Panc1 (cell line): ENCODE measurements around the gene MAPK10. TPM values are rescaled to one million over a fixed set of nuclear protein-coding genes. Genes with fewer than 3 reads are reported as not detected.

ENCODE experiments used
- ATAC-seq: fragments of 200-7000 bp; cut with Tn5 transposase; 2 replicates; pipeline ENCODE4 v1.9.1; 2020; ENCODE audit warnings: mild to moderate bottlenecking, moderate library complexity
- BruUV-seq: library from RNA; stranded (reverse); fragments of 400-500 nt; replicated peaks from 2 replicates; lab custom pipeline; 2021; lab: Mats Ljungman, UMichigan
- CTCF ChIA-PET: fragments of 300-600 bp; sonication (Branson Sonifier 250); formaldehyde crosslinking; loops from one replicate; lab custom pipeline; 2022; ENCODE audit warnings: antibody characterized with exemption; lab: Charles Lee
- POLR2A ChIA-PET: fragments of 300-600 bp; sonication (Branson Sonifier 250); formaldehyde crosslinking; loops from one replicate; lab custom pipeline; 2022; ENCODE audit warnings: antibody characterized with exemption; lab: Charles Lee
- DNase-seq: peaks from one replicate; pipeline ENCODE4 v3.0.0-alpha.2; 2010; ENCODE audit warnings: low read depth, low spot score
- H3K27ac ChIP-seq: 2 replicates; pipeline ENCODE4 v1.5.1; 2011; ENCODE audit warnings: mild to moderate bottlenecking, low read length, inconsistent platforms
- H3K27me3 ChIP-seq: fragments of 200-500 bp; sonication (Bioruptor generic); 2 replicates; pipeline ENCODE4 v1.6.0; 2014; ENCODE audit warnings: low read length, inconsistent platforms; ENCODE audit not compliant: control insufficient read depth, insufficient read depth
- H3K36me3 ChIP-seq: fragments of 200-500 bp; sonication (Bioruptor generic); 2 replicates; pipeline ENCODE4 v1.5.1; 2014; ENCODE audit warnings: inconsistent platforms, mild to moderate bottlenecking, low read length, moderate library complexity; ENCODE audit not compliant: control insufficient read depth, insufficient read depth
- H3K4me1 ChIP-seq: 2 replicates; pipeline ENCODE4 v1.5.1; 2011; ENCODE audit warnings: inconsistent platforms, mild to moderate bottlenecking, low read length, moderate library complexity; ENCODE audit not compliant: control insufficient read depth, insufficient read depth
- H3K4me3 ChIP-seq, 2 experiments: 2 replicates each; pipeline ENCODE4 v1.5.1; 2011 to 2012; ENCODE audit warnings: low read depth in 2 of 2, low read length in 2 of 2, mild to moderate bottlenecking in 2 of 2, inconsistent platforms in 1 of 2, moderate library complexity in 1 of 2
- H3K9me3 ChIP-seq: fragments of 200-500 bp; sonication (Bioruptor generic); 2 replicates; pipeline ENCODE4 v1.5.1; 2014; ENCODE audit warnings: low read depth, mild to moderate bottlenecking, inconsistent platforms, low read length, moderate library complexity; ENCODE audit not compliant: control insufficient read depth, insufficient read depth
- CTCF ChIP-seq: fragments of 450-650 bp; IDR thresholded peaks from 2 replicates; pipeline ENCODE4 v1.5.1; 2017; ENCODE audit warnings: mild to moderate bottlenecking
- POLR2AphosphoS5 ChIP-seq: IDR thresholded peaks from 2 replicates; pipeline ENCODE4 v1.6.1; 2012; ENCODE audit warnings: mild to moderate bottlenecking, low read depth, low read length, moderate library complexity
- REST ChIP-seq, 2 experiments: IDR thresholded peaks; 2 replicates each; pipeline ENCODE4 v1.6.1; 2011 to 2012; ENCODE audit warnings: low read depth in 2 of 2, control low read depth in 1 of 2, low read length in 1 of 2, mild to moderate bottlenecking in 1 of 2, moderate library complexity in 1 of 2; ENCODE audit not compliant: insufficient read depth in 1 of 2
- SIN3A ChIP-seq: IDR thresholded peaks from 2 replicates; pipeline ENCODE4 v1.6.1; 2012; ENCODE audit warnings: low read depth, mild to moderate bottlenecking, low read length, moderate library complexity, borderline replicate concordance; ENCODE audit not compliant: insufficient read depth
- TCF7L2 ChIP-seq: IDR thresholded peaks from 2 replicates; pipeline ENCODE4 v1.6.1; 2011; ENCODE audit warnings: mild to moderate bottlenecking, low read depth, low read length, inconsistent platforms
- in situ Hi-C: cut with HindIII; loops from 2 replicates; pipeline ENCODE4 v1.10.0; 2016; ENCODE audit warnings: low sequenced_read_pairs, low pct_unique_long_range_greater_than_20kb
- intact Hi-C: fragments of 100-400 bp; cut with micrococcal nuclease; formaldehyde crosslinking; loops from one replicate; pipeline ENCODE4 v1.10.0; 2022; ENCODE audit not compliant: unreplicated experiment
- total RNA-seq: library from RNA; stranded (reverse); gene quantifications from one replicate; pipeline ENCODE4 v1.2.1, GENCODE V29; 2021; ENCODE audit not compliant: unreplicated experiment

Gene MAPK10
- total RNA-seq, 1 experiment from 2014 or later = 0.85 TPM

GRCh38 chr4:86380181-86380724 is 20.4 kb upstream of the MAPK10 start:
- Histone ChIP-seq H3K4me1 (no peaks in the 10 kb centered on the region), H3K36me3 (no peaks in the 10 kb centered on the region), H3K27me3 (no peaks in the 10 kb centered on the region), H3K4me3 (no peak overlapping the region), H3K27ac (no peak overlapping the region), H3K9me3 (no peaks in the 10 kb centered on the region)
- no TSS peak for BruUV-seq
- intact Hi-C loops (no loop called here), in situ Hi-C loops (no loop called here)
- ChIA-PET POLR2A (no interaction called here), CTCF (no interaction called here)
- ATAC-seq (no peak), DNase-seq (no peak)
- TF ChIP-seq SIN3A = no peak
- TF ChIP-seq REST (IDR thresholded peaks at IDR 0.05; ENCODE audit: insufficient read depth in 1 of 2, low read depth in 2 of 2, low read length in 1 of 2) = no peak
- no peak for TF ChIP-seq CTCF
- no peak for TF ChIP-seq TCF7L2
- TF ChIP-seq POLR2AphosphoS5 = no peak

- Histone ChIP-seq H3K27ac (no peak overlapping the region), H3K9me3 (no peaks in the 10 kb centered on the region), H3K36me3 (no peaks in the 10 kb centered on the region), H3K4me3 (no peak overlapping the region), H3K27me3 (no peaks in the 10 kb centered on the region), H3K4me1 (no peaks in the 10 kb centered on the region)
- in situ Hi-C loops (no loop called here), intact Hi-C loops (no loop called here)
- ChIA-PET POLR2A (no interaction called here), CTCF (no interaction called here)
- BruUV-seq = no TSS peak
- DNase-seq = no peak
- TF ChIP-seq TCF7L2 (no peak), CTCF (no peak), POLR2AphosphoS5 (no peak), REST (IDR thresholded peaks at IDR 0.05; ENCODE audit: insufficient read depth in 1 of 2, low read depth in 2 of 2, low read length in 1 of 2) (no peak), SIN3A (no peak)
- no peak for ATAC-seq
Measured at GRCh38 chr4:86376850-86377249, 17.0 kb upstream of the MAPK10 start.
